Tongue (tissue), 2 donors: ENCODE data around the gene RUNX1. TPM values are rescaled to one million over a fixed set of nuclear protein-coding genes. Genes with fewer than 3 reads are reported as not detected.

Experiments used
- DNase-seq: peaks from one replicate; pipeline ENCODE4 v3.0.0-alpha.2; 2015
- total RNA-seq: library from RNA; depleted of rRNA; stranded (reverse); fragments of >200 nt; gene quantifications from one replicate; pipeline ENCODE4 v1.2.3, GENCODE V29; 2014

RUNX1 gene
- total RNA-seq, 1 donor from 2014 or later: 12.6 TPM

DNA sequence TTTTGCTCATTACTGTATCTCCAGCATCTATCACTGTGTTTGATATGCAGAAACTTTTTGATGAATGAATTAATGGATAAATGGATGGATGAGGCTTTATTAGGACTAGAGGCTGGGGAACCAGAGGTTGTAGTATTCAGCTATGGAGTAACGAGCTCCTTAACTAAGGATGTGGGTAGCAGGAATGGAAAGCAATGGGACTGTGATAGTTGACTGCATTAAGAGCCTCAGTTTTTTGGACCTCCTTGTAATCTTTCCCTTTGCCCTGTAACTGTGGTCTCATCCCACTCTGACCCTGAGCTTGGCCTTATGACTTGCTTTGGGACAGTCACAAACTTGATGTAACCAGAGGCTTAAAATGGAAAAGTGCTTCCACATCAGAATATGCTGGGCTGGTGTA, 9.0 kb upstream of the RUNX1 start:
- DNase-seq: no peak

GRCh38 chr21:35057428-35057827, 8.3 kb upstream of the RUNX1 start:
- no peak for DNase-seq

DNA sequence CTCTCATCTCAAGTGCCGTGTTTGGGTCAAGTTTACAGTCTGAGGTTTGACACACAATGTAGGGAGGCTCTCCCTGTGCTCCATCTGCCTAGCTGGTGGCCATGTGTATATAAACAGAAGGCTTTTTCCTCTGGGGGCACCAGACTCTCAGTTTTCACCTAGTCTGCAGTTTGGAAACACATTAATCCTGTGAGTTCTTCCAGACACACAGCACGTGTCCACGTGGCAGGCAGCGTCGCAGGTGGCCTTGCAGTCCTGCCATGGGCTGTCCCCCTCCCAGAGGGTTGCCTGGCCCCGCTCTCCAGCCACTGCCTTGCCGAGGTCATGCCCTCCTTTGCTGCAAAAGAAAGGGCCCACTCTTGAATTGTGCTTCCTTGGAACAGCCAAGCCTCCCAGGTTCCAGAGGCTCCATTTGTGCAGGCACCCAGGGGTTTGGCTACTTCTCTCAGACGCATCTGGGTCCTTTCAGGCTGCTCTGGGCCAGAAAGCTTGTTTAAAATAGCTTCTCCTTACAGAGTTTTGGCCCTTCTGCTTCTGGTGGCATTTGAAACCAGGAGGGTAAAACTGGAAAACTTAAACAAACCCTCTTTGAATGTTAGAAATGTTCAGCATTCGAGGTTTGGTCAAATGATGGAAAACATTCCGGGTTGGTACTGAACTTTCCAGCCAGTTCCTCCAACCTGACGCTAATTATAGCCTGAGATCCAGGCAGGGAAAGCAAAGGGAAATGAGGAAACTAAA, 4.4 kb upstream of the RUNX1 start:
- DNase-seq: peak; percentile 73

- no peak for DNase-seq
Observed at GRCh38 chr21:35052801-35053200, 3.7 kb upstream of the RUNX1 start.

- DNase-seq: peak; percentile 95
Observed at GRCh38 chr21:35051287-35051818, 2.3 kb upstream of the RUNX1 start.

GRCh38 chr21:35050348-35051286, 1.5 kb upstream of the RUNX1 start:
- DNase-seq: no peak

DNA sequence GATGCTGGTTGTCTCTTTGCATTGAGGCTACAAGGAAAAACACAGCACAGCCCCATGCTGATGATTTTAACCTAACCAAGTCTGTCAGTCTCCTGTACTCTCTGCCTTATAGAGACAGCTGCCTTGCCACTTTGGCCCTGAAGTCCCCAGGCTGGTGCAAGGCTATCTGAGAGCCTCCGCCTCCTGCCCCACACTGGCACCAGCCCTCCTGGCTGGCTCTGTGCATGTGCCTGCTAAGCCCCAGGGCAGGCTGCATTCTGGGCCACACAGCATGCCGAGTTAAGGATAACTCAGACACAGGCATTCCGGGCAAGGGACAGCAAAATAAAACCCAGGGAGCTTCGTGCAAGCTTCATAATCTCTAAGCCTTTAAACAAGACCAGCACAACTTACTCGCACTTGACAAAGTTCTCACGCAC, 910 bp downstream of the RUNX1 start:
- DNase-seq: peak; percentile 84

- no peak for DNase-seq
Observed at GRCh38 chr21:35046880-35047229, 2.2 kb downstream of the RUNX1 start.

DNA sequence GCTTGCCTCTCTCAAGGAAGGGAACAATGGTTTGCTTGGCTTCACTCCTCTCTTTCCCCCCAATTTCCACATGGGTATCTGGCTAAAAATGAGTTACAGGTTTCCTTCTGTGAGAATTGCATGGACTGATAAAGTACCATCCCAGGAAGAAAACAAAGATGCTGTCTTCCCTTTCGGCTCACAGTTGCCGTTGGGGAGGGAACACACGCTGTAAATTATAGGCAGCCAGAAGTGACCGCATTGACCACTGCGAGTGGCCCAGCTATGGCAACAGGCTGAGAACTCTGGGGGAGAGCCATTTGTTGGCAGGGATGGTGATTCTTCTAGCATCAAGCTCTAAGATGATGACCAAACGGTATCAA, 2.9 kb downstream of the RUNX1 start:
- DNase-seq: no peak

- no peak for DNase-seq
Observed at GRCh38 chr21:35045542-35046262, 3.4 kb downstream of the RUNX1 start.

DNA sequence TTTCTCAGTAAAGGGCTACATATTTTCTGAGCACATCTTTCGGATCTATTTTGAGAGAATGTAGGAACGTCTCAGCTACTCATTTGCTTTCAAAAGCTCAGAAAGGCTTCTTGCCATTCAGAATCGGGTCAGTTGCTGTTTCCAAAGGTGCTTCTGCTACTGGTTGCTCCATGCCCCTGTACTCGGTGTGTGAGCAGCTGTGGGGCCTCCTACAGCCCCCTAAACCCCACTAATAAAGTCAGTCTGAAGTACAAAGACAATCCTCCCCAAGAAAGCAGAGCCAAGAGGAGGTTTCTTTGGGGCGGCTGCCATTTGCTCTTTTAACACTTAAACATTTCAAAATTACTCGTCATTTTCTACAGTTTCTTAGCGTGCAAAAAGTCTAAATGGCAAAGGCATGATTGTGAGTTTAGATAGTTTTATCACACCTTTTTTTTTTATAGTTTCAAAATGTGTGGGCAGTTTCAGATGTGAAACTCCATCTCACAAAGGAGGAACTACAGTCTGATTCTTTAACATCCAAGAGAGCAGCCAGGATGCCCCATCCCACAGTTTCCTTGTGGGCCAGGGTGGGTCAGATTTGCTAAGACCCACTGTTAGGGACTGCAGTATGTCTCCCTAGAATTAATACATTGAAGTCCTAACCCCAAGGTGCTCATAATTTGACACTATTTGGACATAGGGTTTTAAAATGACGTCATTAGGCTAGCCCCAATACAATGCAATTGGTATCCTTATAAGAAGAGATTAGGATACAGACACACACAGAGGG, 4.1 kb downstream of the RUNX1 start:
- no peak for DNase-seq

DNA sequence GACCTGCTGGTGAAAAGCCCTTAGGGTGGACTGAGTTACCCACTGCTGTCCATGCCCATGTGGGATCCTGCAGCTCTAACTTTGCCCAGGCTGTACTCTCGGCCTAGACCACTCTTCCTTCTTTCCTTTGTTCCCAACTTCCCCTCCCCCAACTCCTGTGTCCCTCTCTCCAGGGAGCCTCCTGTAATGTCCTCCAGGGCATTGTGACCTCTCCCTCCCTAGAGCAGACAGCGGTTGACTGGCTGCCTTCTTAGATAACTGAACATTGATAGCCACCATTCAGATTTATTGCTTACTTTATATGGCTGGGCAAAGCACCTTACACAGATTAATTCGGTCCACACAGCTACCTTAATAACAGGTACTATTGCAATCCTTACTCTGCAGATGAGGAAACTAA, 5.0 kb downstream of the RUNX1 start:
- DNase-seq: no peak

DNA sequence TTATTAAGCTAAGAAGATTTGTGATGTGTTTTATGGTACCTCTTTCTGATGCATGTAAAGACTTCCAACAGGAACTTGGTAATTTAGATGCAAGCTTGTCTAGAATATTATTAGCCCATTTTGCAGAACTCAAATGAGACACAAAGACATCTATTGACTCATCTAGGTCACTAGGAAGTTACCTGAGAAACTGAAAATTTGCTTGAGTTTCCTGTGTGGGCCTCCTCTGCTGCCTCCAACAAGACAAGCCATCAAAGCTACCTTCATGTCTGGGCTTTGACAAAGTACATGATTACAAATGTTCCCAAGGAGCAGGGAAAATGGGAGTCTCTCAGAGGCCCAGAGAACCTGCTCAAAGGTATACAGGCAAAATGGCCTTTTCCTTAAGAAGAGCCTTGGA, 5.6 kb downstream of the RUNX1 start:
- DNase-seq: no peak

DNA sequence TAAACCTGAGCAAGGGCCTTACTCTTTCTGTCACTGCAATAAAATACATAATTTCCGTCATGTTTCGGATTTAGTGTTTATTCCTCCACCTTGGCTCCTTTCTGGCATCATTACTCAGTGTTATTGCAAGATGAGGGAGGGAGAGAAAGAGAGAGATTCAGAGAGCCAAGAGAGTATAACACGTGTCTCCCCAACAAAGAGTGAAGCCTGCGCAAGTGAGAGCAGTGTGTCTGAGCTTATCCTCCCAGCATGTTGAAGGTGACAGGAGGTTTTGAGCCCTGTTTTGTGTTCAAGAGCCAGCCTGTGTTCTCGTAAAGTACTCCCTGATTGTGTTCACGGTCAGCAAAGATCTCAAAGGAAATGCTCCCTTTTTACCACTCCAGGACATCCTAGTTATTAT, 6.3 kb downstream of the RUNX1 start:
- DNase-seq: no peak

DNA sequence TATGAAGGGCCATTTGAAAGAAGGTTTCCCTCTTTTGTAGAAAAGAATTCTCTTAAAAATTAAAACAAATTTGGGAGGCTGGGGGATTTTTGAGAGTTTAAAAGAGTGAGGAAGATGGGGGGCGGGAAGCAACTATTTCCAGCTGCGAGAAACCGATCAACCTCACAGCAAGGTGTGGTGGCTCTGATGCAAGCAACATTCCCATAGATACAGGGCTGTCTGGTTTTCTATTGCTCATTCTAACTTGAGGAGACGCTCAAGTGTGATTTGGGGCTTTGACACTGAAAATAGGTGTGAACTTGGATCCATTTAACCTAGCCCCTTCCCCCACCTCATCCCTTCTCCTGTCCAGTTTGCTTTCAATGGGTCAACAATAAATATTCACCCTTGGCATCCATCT, 7.2 kb downstream of the RUNX1 start:
- DNase-seq: no peak

GRCh38 chr21:35041122-35041521, 8.0 kb downstream of the RUNX1 start:
- no peak for DNase-seq

DNA sequence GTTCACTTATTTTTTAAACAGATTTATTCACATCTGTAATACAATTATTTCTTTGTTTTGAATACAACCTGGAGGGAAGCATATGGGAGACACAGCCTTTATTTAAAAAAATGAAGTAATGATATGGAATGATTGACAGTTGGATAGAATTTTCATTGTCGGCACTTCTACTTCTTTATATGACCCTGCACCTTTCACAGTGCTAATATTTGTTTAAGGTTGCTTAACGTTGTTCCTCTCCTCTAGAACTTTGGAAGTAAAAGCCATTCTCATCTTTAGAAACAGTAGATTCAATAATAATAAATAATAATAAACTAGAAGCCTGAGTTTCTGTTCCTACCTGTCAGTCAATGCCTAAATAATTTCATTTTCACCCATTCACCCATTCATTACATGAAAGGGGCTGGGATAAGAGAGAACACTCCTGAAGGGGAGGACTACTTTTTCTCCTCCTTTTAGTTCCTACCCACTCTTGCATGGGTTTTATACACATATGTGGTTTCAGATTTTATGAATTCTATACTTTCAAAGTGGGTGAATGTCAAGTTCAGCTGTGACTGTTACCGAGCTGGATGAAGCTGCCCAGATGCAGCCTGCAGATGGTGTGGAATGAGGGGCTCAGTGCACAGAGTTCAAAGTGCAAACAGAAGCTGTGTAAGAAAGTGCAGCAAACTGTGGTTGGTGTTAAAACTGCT, 9.4 kb downstream of the RUNX1 start:
- no peak for DNase-seq

- no peak for DNase-seq
Observed at GRCh38 chr21:35038772-35039319, 10.3 kb downstream of the RUNX1 start.

DNA sequence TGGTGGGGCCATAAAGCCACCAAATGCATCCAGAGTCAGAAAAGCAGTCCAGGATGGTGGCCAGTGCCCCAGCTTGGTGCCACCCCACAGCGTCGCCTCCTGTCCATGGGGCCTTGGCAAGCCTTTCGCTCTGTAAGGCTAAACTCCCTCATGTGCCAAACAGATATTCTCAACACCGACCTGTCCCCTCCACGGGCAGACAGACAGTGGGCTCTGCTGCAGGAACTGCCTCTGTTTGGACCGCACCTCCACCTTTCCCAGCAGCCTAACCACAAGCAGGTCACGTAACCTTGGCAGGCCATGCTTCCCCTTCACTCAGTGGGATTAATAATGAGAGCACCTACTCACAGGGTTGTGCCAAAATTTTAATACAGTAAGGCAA, 11.7 kb downstream of the RUNX1 start:
- DNase-seq: no peak

DNA sequence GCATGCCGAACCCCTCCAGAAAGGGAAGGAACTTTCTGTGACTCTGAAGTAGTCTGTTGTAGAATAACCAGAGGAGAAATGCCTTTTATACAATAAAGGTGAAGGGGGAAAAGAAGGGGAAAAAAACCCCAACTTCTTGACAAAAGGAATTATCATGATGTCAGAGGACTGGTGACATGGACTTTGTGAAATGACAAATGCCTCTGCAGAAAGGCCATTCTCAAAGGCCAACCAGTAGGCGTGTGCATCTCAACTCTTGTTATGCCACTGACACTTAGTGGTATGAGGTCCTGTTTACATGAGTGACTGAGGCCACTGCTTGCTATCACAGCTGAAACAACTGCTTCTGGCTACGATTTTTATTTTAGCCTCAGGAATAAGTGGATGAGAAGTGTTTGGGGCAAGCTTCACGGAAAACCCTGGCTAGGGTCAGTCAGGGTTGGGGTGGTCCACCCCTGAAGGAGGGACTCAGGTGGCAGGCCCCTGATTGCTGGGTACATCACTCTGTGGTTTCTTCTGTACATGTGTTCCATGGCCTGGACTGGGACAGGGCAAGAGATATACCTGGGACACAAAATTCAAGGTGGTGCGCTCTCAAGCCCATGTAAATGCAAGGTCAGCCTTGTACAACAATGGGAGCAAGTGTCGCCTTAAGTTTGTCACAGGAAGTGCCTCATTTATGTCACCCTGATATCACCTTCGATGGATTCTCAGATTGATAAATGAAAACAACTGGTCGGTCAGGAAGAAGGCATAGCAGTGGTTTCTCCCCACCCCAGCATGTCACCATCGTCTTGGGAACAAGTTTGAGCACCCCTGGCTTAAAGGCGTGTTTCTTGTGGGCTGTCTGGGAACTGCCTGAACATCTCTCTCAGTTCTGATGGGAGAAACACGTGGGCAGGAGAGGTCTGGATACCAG, 12.4 kb downstream of the RUNX1 start:
- no peak for DNase-seq
